H1 (cell line): ENCODE results near the gene MGAT4B. TPM values are rescaled to one million over a fixed set of nuclear protein-coding genes. Genes with fewer than 3 reads are reported as not detected.

Source experiments
- CTCF ChIA-PET: fragments of 300-600 bp; sonication (Branson Sonifier 250); formaldehyde crosslinking; loops from one replicate; lab custom pipeline; 2021; ENCODE audit not compliant: partially characterized antibody; lab: Charles Lee
- POLR2A ChIA-PET: fragments of 300-600 bp; sonication (Branson Sonifier 250); formaldehyde crosslinking; loops from one replicate; lab custom pipeline; 2021; ENCODE audit warnings: inconsistent platforms; ENCODE audit not compliant: partially characterized antibody; lab: Charles Lee
- DNase-seq, 2 experiments: peaks; one replicate each; pipeline versions ENCODE4 v3.0.0 to v3.0.0-alpha.2; 2010 to 2022; ENCODE audit warnings: low spot score in 2 of 2, low read depth in 1 of 2, mixed read lengths in 1 of 2
- FAIRE-seq: peaks from 2 replicates; lab custom pipeline; 2011; peaks lifted over from hg19 to GRCh38; lab: Jason Lieb, UNC
- H2AFZ ChIP-seq: 2 replicates; pipeline ENCODE4 v1.8.1; 2012; ENCODE audit warnings: low read length, inconsistent platforms
- H2AK5ac ChIP-seq: 2 replicates; pipeline ENCODE4 v1.6.1; 2013; ENCODE audit warnings: low read depth, low read length
- H2BK120ac ChIP-seq: replicated peaks from 2 replicates; pipeline ENCODE3; 2013; ENCODE audit warnings: low read depth, low read length, inconsistent platforms
- H2BK12ac ChIP-seq: 2 replicates; pipeline ENCODE4 v1.6.1; 2013; ENCODE audit warnings: low read depth, low read length
- H2BK15ac ChIP-seq: 2 replicates; pipeline ENCODE4 v1.6.1; 2013; ENCODE audit warnings: low read length
- H2BK20ac ChIP-seq: 2 replicates; pipeline ENCODE4 v1.6.1; 2013; ENCODE audit warnings: low read length
- H2BK5ac ChIP-seq: 2 replicates; pipeline ENCODE4 v1.6.1; 2013; ENCODE audit warnings: low read depth, low read length
- H3K14ac ChIP-seq: 2 replicates; pipeline ENCODE4 v1.6.1; 2013; ENCODE audit warnings: inconsistent platforms; ENCODE audit not compliant: insufficient read length
- H3K18ac ChIP-seq: 2 replicates; pipeline ENCODE4 v1.6.1; 2013; ENCODE audit warnings: low read length; ENCODE audit errors: extremely low read depth
- H3K23ac ChIP-seq: 2 replicates; pipeline ENCODE4 v1.6.1; 2013; ENCODE audit warnings: inconsistent platforms; ENCODE audit not compliant: insufficient read length
- H3K23me2 ChIP-seq: 2 replicates; pipeline ENCODE4 v1.6.1; 2013; ENCODE audit warnings: low read depth, low read length
- H3K27ac ChIP-seq: 2 replicates; pipeline ENCODE4 v1.6.1; 2011; ENCODE audit warnings: low read depth, low read length, inconsistent platforms
- H3K27me3 ChIP-seq, 4 experiments: replicated peaks in 1 of 4; 1 replicate in 1 of 4; 2 replicates in 3 of 4; pipeline versions ENCODE4 v1.6.1 to v1.8.1; 2011 to 2013; ENCODE audit warnings: low read length in 3 of 4, mild to moderate bottlenecking in 3 of 4, inconsistent platforms in 2 of 4, mixed read lengths in 2 of 4, moderate library complexity in 1 of 4; ENCODE audit not compliant: control insufficient read depth in 3 of 4, insufficient read depth in 3 of 4; ENCODE audit errors: extremely low read depth in 1 of 4
- H3K36me3 ChIP-seq, 4 experiments: 2 replicates each; pipeline versions ENCODE4 v1.6.1 to v1.8.1; 2011 to 2013; ENCODE audit warnings: mild to moderate bottlenecking in 4 of 4, low read length in 3 of 4, moderate library complexity in 2 of 4, control low read depth in 1 of 4, inconsistent platforms in 1 of 4; ENCODE audit not compliant: insufficient read depth in 4 of 4, control insufficient read depth in 2 of 4
- H3K4ac ChIP-seq: replicated peaks from 2 replicates; pipeline ENCODE3; 2013; ENCODE audit warnings: low read length, low read depth, mixed read lengths, inconsistent platforms; ENCODE audit not compliant: insufficient read length
- H3K4me1 ChIP-seq, 4 experiments: replicated peaks in 1 of 4; 1 replicate in 1 of 4; 2 replicates in 3 of 4; pipeline versions ENCODE4 v1.6.1 to v1.8.1; 2011 to 2013; ENCODE audit warnings: low read length in 3 of 4, inconsistent platforms in 2 of 4, mixed read lengths in 1 of 4; ENCODE audit not compliant: insufficient read depth in 4 of 4, control insufficient read depth in 3 of 4
- H3K4me2 ChIP-seq, 2 experiments: 2 replicates each; pipeline versions ENCODE4 v1.6.1 to v1.8.1; 2011 to 2013; ENCODE audit warnings: low read depth in 2 of 2, low read length in 2 of 2, control low read depth in 1 of 2, inconsistent platforms in 1 of 2, mild to moderate bottlenecking in 1 of 2; ENCODE audit not compliant: insufficient read depth in 1 of 2
- H3K4me3 ChIP-seq, 4 experiments: fragments of 200-600, 300-600 bp in 1 of 4; sonication (generic), shearing (Covaris generic), sonication (Bioruptor Twin) in 1 of 4; 2 replicates each; pipeline versions ENCODE4 v1.5.1 to v1.8.1; 2011 to 2016; ENCODE audit warnings: low read length in 4 of 4, low read depth in 3 of 4, control low read depth in 2 of 4, inconsistent platforms in 2 of 4, mild to moderate bottlenecking in 2 of 4, mixed read lengths in 1 of 4, moderate library complexity in 1 of 4; ENCODE audit not compliant: insufficient read depth in 2 of 4; ENCODE audit errors: extremely low read depth in 1 of 4
- H3K56ac ChIP-seq: replicated peaks from 2 replicates; pipeline ENCODE3; 2013; ENCODE audit warnings: low read depth, mild to moderate bottlenecking, mixed read lengths, low read length, inconsistent platforms; ENCODE audit not compliant: insufficient read length
- H3K79me1 ChIP-seq: 2 replicates; pipeline ENCODE4 v1.6.1; 2013; ENCODE audit warnings: low read depth, low read length, control low read depth
- H3K79me2 ChIP-seq, 2 experiments: 2 replicates each; pipeline versions ENCODE4 v1.6.1 to v1.8.1; 2012 to 2013; ENCODE audit warnings: low read length in 2 of 2, mild to moderate bottlenecking in 2 of 2, inconsistent platforms in 1 of 2; ENCODE audit not compliant: insufficient read depth in 2 of 2, control insufficient read depth in 1 of 2
- H3K9ac ChIP-seq, 4 experiments: replicated peaks in 1 of 4; 1 replicate in 1 of 4; 2 replicates in 3 of 4; pipeline versions ENCODE4 v1.6.1 to v1.8.1; 2011 to 2013; ENCODE audit warnings: low read depth in 3 of 4, low read length in 3 of 4, control low read depth in 2 of 4, mild to moderate bottlenecking in 2 of 4, moderate library complexity in 2 of 4, inconsistent platforms in 1 of 4; ENCODE audit errors: extremely low read depth in 1 of 4
- H3K9me3 ChIP-seq, 2 experiments: 2 replicates each; pipeline versions ENCODE4 v1.6.1 to v1.8.1; 2012 to 2013; ENCODE audit warnings: mild to moderate bottlenecking in 2 of 2, moderate library complexity in 2 of 2, control low read depth in 1 of 2, inconsistent platforms in 1 of 2, low read depth in 1 of 2, low read length in 1 of 2, mixed read lengths in 1 of 2; ENCODE audit not compliant: insufficient read depth in 2 of 2
- H4K20me1 ChIP-seq, 2 experiments: replicated peaks in 1 of 2; 2 replicates each; pipeline versions ENCODE3 to v1.8.1; 2011 to 2013; ENCODE audit warnings: inconsistent platforms in 2 of 2, low read length in 2 of 2, mild to moderate bottlenecking in 1 of 2; ENCODE audit not compliant: insufficient read depth in 2 of 2, control insufficient read depth in 1 of 2
- H4K5ac ChIP-seq: 2 replicates; pipeline ENCODE4 v1.6.1; 2013; ENCODE audit warnings: low read length, low read depth, mixed read lengths, inconsistent platforms; ENCODE audit not compliant: insufficient read length
- H4K8ac ChIP-seq: 2 replicates; pipeline ENCODE4 v1.8.0; 2013; ENCODE audit warnings: mild to moderate bottlenecking, moderate library complexity, low read length, inconsistent platforms; ENCODE audit not compliant: insufficient read depth; ENCODE audit errors: extremely low read depth
- H4K91ac ChIP-seq: replicated peaks from 2 replicates; pipeline ENCODE3; 2013; ENCODE audit warnings: low read length, mixed read lengths, inconsistent platforms; ENCODE audit not compliant: insufficient read length
- CEBPB ChIP-seq: IDR thresholded peaks from 2 replicates; pipeline ENCODE4 v1.6.1; 2012; ENCODE audit warnings: low read depth, low read length
- SIRT6 ChIP-seq: IDR thresholded peaks from one replicate; pipeline ENCODE4 v1.7.1; 2012; ENCODE audit warnings: low read length, inconsistent platforms
- TCF12 ChIP-seq: IDR thresholded peaks from 2 replicates; pipeline ENCODE4 v1.6.1; 2011; ENCODE audit warnings: low read depth, mild to moderate bottlenecking, low read length
- WGBS, 2 experiments: shearing (Covaris generic) in 1 of 2; methylation state at CpG; one replicate each; pipeline versions ENCODE4 v1.1.6 to v1.1.7; 2013 to 2015; ENCODE audit warnings: low lambda C conversion rate in 2 of 2, mixed read lengths in 2 of 2, inconsistent platforms in 1 of 2, low coverage in 1 of 2, missing lambda C conversion rate in 1 of 2; ENCODE audit not compliant: insufficient replicate concordance in 2 of 2, insufficient coverage in 1 of 2, insufficient read length in 1 of 2; ENCODE audit errors: extremely low coverage in 1 of 2, missing lambda C conversion rate in 1 of 2; 5-methylcytosine and 5-hydroxymethylcytosine counted together
- polyA plus RNA-seq, 7 experiments: library from polyadenylated mRNA; depleted of rRNA in 3 of 7; stranded (reverse) in 5 of 7; unstranded in 2 of 7; fragments of >200 nt in 5 of 7; fragments of 200-250 nt in 2 of 7; gene quantifications; 1 replicate in 5 of 7; 2 replicates in 1 of 7; 4 replicates in 1 of 7; pipeline versions ENCODE4 v1.2.1 to v1.2.3, GENCODE V29; 2011 to 2013; ENCODE audit warnings: missing spikeins in 2 of 7, mixed read lengths in 2 of 7
- total RNA-seq: library from RNA; stranded (reverse); fragmentation: NEBNext Ultra II Directional; extraction: Animal tissue kit (Norgen Biotek cat#: 25700); gene quantifications from 2 replicates; pipeline ENCODE4 v1.2.1, GENCODE V29; 2021
- TF ChIP-seq, protein P1 (sequence below): IDR thresholded peaks from 2 replicates; pipeline ENCODE4 v1.6.1; 2011; ENCODE audit warnings: low read length, improper control_type of control experiment

MGAT4B gene
- total and polyA plus RNA-seq, 2 of the 8 experiments (the other 6 are each of a cell fraction or from before 2014, with no cell fraction given) = 116 to 128 TPM

- Histone ChIP-seq H3K4ac (no peak overlapping the region), H3K4me1 (0 out of 7 replicates have a peak, but pooled peaks cover 0 to 2% (median 0%) of the 10 kb centered on the region in 4 experiments), H3K27ac (no peak overlapping the region), H3K14ac (no peak overlapping the region), H3K9me3 (no peaks in the 10 kb centered on the region), H4K5ac (no peak overlapping the region), H3K18ac (no peak overlapping the region), H2BK12ac (no peak overlapping the region), H3K56ac (no peak overlapping the region), H4K20me1 (peaks cover 2 to 20% of the 10 kb centered on the region in 2 experiments), H3K23me2 (no peaks in the 10 kb centered on the region), H3K36me3 (peaks cover 29 to 74% (median 58%) of the 10 kb centered on the region in 4 experiments), H3K23ac (no peak overlapping the region), H2BK120ac (no peak overlapping the region), H3K79me2 (peaks cover 0 to 33% of the 10 kb centered on the region in 2 experiments; a peak in 2 of 4 replicates), H2BK5ac (no peak overlapping the region), H2AFZ (no peak overlapping the region), H3K9ac (no peak overlapping the region), H3K79me1 (peaks cover 4% of the 10 kb centered on the region), H2BK20ac (no peak overlapping the region), H4K91ac (no peak overlapping the region), H4K8ac (no peak overlapping the region), H3K4me2 (no peak overlapping the region), H3K27me3 (no peaks in the 10 kb centered on the region), H2BK15ac (no peak overlapping the region), H2AK5ac (no peak overlapping the region), H3K4me3 (no peak overlapping the region)
- DNase-seq (no peak), FAIRE-seq (no peak)
- TF ChIP-seq CEBPB (peak; percentile 47; the same call in 1 of the 2 replicates), TCF12 (no peak), SIRT6 (no peak)
- TF ChIP-seq, protein P1, sequence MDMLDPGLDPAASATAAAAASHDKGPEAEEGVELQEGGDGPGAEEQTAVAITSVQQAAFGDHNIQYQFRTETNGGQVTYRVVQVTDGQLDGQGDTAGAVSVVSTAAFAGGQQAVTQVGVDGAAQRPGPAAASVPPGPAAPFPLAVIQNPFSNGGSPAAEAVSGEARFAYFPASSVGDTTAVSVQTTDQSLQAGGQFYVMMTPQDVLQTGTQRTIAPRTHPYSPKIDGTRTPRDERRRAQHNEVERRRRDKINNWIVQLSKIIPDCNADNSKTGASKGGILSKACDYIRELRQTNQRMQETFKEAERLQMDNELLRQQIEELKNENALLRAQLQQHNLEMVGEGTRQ = no peak
- 98% methylated on average over 5 of the region's 5 CpGs; no CpG with 5 or more reads in 1 of the 2 experiments for WGBS, 2 experiments
- POLR2A ChIA-PET = interaction anchor here (2.3 kb wide), 1 partner anchor 11 kb away, joined by 8 read pairs; no protein-coding TSS in a partner anchor
- CTCF ChIA-PET = interaction anchor here (0.6 to 6.0 kb wide), 6 partner anchors 10 to 41 kb away, joined by 4 to 53 read pairs (median 7); partner anchors contain the start of gene LTC4S
Observed at GRCh38 chr5:179769796-179770195, 36.9 kb downstream of the MGAT4B start.
